Chondrocyte (in vitro differentiated cells): ENCODE data around the gene NSUN7. TPM values are rescaled to one million over a fixed set of nuclear protein-coding genes. Genes with fewer than 3 reads are reported as not detected.

Source experiments
- DNase-seq: peaks from one replicate; pipeline ENCODE4 v3.0.0; 2021; ENCODE audit warnings: mixed read lengths, low spot score
- H3K27ac Mint-ChIP-seq: one replicate; pipeline ENCODE4 v1.8.0; 2021; ENCODE audit warnings: mild to moderate bottlenecking, moderate library complexity, mixed read lengths; ENCODE audit not compliant: unreplicated experiment
- H3K27me3 Mint-ChIP-seq: 2 replicates; pipeline ENCODE4 v1.8.0; 2021; ENCODE audit warnings: low read depth, mixed read lengths
- H3K36me3 Mint-ChIP-seq: 2 replicates; pipeline ENCODE4 v1.8.0; 2021; ENCODE audit warnings: low read depth, mixed read lengths
- H3K4me1 Mint-ChIP-seq: 2 replicates; pipeline ENCODE4 v1.8.0; 2021; ENCODE audit warnings: low read depth, mild to moderate bottlenecking, mixed read lengths
- H3K4me3 Mint-ChIP-seq: one replicate; pipeline ENCODE4 v1.8.0; 2021; ENCODE audit warnings: mild to moderate bottlenecking, moderate library complexity, mixed read lengths; ENCODE audit not compliant: unreplicated experiment
- H3K9me3 Mint-ChIP-seq: 2 replicates; pipeline ENCODE4 v1.8.0; 2021; ENCODE audit warnings: low read depth, mixed read lengths
- total RNA-seq: library from RNA; stranded (reverse); gene quantifications from 3 replicates; pipeline ENCODE4 v1.2.1, GENCODE V29; 2021
- TF ChIP-seq, protein P1 (sequence below): fragments of 200-600 bp; sonication (generic); IDR thresholded peaks from 2 replicates; pipeline ENCODE4 v1.5.0; 2021; ENCODE audit warnings: antibody characterized with exemption, mild to moderate bottlenecking, moderate library complexity

The NSUN7 gene
- total RNA-seq, 1 donor from 2014 or later, result 5.1 TPM

DNA sequence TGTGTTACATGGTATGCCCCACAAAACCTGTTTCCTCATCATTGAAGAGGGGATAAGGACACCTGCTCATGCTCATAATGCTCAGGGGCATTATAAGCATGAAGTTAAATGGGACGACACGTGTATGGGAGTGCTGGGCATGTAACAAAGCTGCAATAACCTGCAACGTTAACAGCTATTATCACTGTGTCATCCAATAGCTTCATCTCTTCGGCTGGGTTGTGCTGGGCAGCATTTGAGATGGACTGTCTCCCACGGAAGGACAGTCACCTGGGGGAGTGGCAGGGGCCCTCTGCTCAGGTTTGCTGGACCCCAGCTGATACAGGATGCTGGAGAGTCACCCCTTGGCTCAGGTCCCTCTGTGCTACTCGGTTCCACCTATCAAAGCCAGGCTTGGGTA is 94.5 kb downstream of the NSUN7 start:
- H3K4me1 Mint-ChIP-seq, result peaks cover 23% of the 10 kb centered on the region
- no peak overlapping the region for H3K27ac Mint-ChIP-seq
- H3K27me3 Mint-ChIP-seq, result no peaks in the 10 kb centered on the region

DNA sequence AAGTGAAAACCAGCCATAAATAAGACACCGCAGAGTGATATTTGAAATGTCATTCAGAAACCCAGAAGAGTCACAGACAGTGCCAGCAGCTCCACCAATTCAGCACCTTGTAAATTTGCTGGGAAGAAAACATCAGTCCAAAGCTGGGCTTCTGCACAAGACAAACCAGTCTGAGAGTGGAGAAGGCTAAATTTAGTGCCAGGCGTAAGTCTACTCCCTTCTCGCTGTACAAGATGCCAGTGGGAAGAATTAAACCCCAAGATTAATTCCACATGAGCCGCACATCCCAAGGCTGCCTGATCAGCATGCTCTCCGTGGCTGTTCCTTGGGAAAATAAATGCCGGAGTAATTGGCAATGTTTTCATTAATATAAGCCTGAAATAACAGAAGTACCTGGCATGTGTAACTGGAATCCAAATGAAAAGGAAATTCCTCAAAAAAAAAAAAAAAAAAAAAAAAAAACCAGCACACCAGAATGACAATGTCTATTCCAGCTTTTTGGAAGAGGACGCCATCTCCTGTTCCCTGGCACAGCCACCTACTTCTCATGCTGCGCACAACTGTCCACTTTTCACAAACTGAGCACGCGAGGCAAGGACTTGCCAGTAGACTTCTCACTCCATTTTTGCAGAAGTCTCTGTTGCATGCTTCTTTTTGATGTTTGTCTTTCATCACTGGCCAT is 95.5 kb downstream of the NSUN7 start:
- DNase-seq, result no peak
- Mint-ChIP-seq H3K4me3 (no peak overlapping the region), H3K36me3 (peaks cover 10% of the 10 kb centered on the region), H3K4me1 (peaks cover 28% of the 10 kb centered on the region), H3K27me3 (no peaks in the 10 kb centered on the region), H3K27ac (peak overlapping the region; percentile 76), H3K9me3 (no peaks in the 10 kb centered on the region)
- TF ChIP-seq, protein P1, sequence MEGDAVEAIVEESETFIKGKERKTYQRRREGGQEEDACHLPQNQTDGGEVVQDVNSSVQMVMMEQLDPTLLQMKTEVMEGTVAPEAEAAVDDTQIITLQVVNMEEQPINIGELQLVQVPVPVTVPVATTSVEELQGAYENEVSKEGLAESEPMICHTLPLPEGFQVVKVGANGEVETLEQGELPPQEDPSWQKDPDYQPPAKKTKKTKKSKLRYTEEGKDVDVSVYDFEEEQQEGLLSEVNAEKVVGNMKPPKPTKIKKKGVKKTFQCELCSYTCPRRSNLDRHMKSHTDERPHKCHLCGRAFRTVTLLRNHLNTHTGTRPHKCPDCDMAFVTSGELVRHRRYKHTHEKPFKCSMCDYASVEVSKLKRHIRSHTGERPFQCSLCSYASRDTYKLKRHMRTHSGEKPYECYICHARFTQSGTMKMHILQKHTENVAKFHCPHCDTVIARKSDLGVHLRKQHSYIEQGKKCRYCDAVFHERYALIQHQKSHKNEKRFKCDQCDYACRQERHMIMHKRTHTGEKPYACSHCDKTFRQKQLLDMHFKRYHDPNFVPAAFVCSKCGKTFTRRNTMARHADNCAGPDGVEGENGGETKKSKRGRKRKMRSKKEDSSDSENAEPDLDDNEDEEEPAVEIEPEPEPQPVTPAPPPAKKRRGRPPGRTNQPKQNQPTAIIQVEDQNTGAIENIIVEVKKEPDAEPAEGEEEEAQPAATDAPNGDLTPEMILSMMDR, result no peak

More for the DNA sequence above, 94.5 kb downstream of the NSUN7 start:
- H3K36me3 Mint-ChIP-seq, result peaks cover 11% of the 10 kb centered on the region
- DNase-seq, result no peak
- TF ChIP-seq, protein P1, result no peak
- H3K9me3 Mint-ChIP-seq, result no peaks in the 10 kb centered on the region
- H3K4me3 Mint-ChIP-seq, result no peak overlapping the region

DNA sequence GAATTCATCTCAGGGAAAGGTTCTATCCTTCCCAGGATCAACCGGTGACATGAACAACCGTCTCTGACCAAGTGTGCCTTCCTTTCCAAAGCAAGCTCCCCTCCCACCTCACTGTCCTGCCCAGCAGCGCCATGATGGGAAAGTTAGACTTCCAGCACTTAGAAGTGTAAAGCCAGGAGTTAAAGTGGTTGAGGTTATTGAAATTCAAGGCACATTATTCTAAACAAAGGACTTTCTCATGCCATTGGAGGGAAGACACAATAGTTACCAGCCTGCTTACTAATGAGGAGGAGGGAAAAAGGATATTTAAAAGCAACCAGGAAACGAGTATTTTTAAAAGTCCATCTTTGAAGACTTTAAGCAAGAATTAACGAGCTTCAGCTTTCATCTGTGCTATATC is 96.8 kb downstream of the NSUN7 start:
- Mint-ChIP-seq H3K36me3 (peaks cover 7% of the 10 kb centered on the region), H3K4me3 (no peak overlapping the region), H3K27me3 (no peaks in the 10 kb centered on the region), H3K4me1 (peaks cover 22% of the 10 kb centered on the region), H3K27ac (no peak overlapping the region), H3K9me3 (no peaks in the 10 kb centered on the region)
- no peak for DNase-seq
- TF ChIP-seq, protein P1, result no peak

DNA sequence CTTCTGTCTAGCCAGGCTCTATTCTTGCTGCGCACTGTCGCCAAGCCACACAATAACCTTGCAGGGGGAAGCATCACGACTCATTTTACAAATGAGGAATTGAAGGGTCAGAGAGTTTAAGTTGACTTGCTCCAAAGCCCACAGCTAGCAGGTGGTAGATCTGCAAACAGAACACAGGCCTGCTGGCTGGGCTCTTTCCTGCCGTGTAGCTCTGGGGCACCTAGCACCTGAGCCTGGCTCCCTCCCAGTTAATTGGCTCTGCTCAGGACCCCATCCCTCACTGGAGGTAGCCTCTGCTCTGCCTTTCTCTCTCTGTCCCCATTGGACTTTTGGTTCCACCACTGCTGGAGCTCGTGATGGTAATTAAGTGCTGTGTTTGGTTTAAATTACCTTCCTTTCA is 98.5 kb downstream of the NSUN7 start:
- no peak for DNase-seq
- no peaks in the 10 kb centered on the region for H3K9me3 Mint-ChIP-seq
- H3K4me1 Mint-ChIP-seq, result peaks cover 22% of the 10 kb centered on the region
- no peaks in the 10 kb centered on the region for H3K27me3 Mint-ChIP-seq
- H3K36me3 Mint-ChIP-seq, result peaks cover 2% of the 10 kb centered on the region
- H3K27ac Mint-ChIP-seq, result peak overlapping the region; percentile 32
- no peak overlapping the region for H3K4me3 Mint-ChIP-seq
- TF ChIP-seq, protein P1, result no peak

DNA sequence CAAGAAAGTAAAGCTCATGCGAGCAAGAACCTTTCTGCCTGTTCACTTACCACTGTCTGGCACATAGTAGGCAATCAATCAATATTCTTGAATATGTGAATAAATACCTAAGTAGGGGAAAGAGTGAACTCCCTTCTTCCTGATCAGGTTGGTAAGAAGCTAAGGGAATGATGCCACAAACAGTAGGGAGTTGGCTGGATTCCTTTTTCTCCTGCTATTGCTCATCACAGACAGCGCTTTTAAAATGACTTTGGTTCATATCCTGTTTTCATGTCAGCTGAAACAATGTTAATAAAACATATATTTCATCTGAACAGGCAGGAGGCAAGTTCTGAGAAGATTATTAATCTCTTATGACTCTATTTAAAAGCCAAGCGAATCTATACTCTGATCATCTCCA is 99.2 kb downstream of the NSUN7 start:
- TF ChIP-seq, protein P1, result no peak
- peaks cover 22% of the 10 kb centered on the region for H3K4me1 Mint-ChIP-seq
- H3K9me3 Mint-ChIP-seq, result no peaks in the 10 kb centered on the region
- no peaks in the 10 kb centered on the region for H3K27me3 Mint-ChIP-seq
- no peak for DNase-seq
- peak overlapping the region; percentile 19 for H3K27ac Mint-ChIP-seq
- H3K4me3 Mint-ChIP-seq, result no peak overlapping the region
- H3K36me3 Mint-ChIP-seq, result peaks cover 2% of the 10 kb centered on the region
